Activated CD8-positive, alpha-beta T cell treated with anti-CD3 and anti-CD28 coated beads for 36 hours (primary cell): ENCODE data around the gene HLA-DRB5. TPM values are rescaled to one million over a fixed set of nuclear protein-coding genes. Genes with fewer than 3 reads are reported as not detected.
"Not testable (repeated sequence)": the region's sequence is repeated elsewhere in the genome, so short reads cannot be mapped to it uniquely, and the experiment has no call there.

Experiments used
- ATAC-seq: fragments of 200-7000 bp; cut with Tn5 transposase; one replicate; pipeline ENCODE4 v1.10.0; 2021; ENCODE audit warnings: mild to moderate bottlenecking, moderate library complexity
- CTCF ChIA-PET: fragments of 350-600 bp; sonication (Branson Sonifier 250); formaldehyde crosslinking; loops from one replicate; lab custom pipeline; 2021; ENCODE audit warnings: antibody characterized with exemption; lab: Charles Lee
- POLR2A ChIA-PET: fragments of 350-600 bp; sonication (Branson Sonifier 250); formaldehyde crosslinking; loops from one replicate; lab custom pipeline; 2021; ENCODE audit warnings: antibody characterized with exemption; lab: Charles Lee
- DNase-seq: peaks from one replicate; pipeline ENCODE4 v3.0.0-alpha.2; 2020
- H3K27ac Mint-ChIP-seq: one replicate; pipeline ENCODE4 v1.8.0; 2021; ENCODE audit warnings: mild to moderate bottlenecking, mixed read lengths
- H3K27me3 Mint-ChIP-seq: one replicate; pipeline ENCODE4 v1.8.0; 2021; ENCODE audit warnings: mixed read lengths
- H3K36me3 Mint-ChIP-seq: one replicate; pipeline ENCODE4 v1.8.0; 2021; ENCODE audit warnings: low read depth, mixed read lengths
- H3K4me1 Mint-ChIP-seq: one replicate; pipeline ENCODE4 v1.8.0; 2021; ENCODE audit warnings: low read depth, mixed read lengths
- H3K4me3 Mint-ChIP-seq: one replicate; pipeline ENCODE4 v1.8.0; 2021; ENCODE audit warnings: mild to moderate bottlenecking, moderate library complexity, mixed read lengths
- H3K9me3 Mint-ChIP-seq: one replicate; pipeline ENCODE4 v1.8.0; 2021; ENCODE audit warnings: mixed read lengths
- intact Hi-C: fragments of 100-400 bp; cut with micrococcal nuclease; formaldehyde crosslinking; loops from one replicate; pipeline ENCODE4 v1.10.0; 2022
- total RNA-seq, 2 experiments: library from RNA; stranded (reverse); gene quantifications; one replicate each; pipeline ENCODE4 v1.2.3, GENCODE V29; 2021
- TF ChIP-seq, protein P1 (sequence below): fragments of 200-600 bp; IDR thresholded peaks from one replicate; pipeline ENCODE4 v1.8.0; 2022; ENCODE audit warnings: antibody characterized with exemption, mild to moderate bottlenecking

The HLA-DRB5 gene
- 1 to 10 TPM; 4.9 to 5.9 TPM for total RNA-seq

DNA sequence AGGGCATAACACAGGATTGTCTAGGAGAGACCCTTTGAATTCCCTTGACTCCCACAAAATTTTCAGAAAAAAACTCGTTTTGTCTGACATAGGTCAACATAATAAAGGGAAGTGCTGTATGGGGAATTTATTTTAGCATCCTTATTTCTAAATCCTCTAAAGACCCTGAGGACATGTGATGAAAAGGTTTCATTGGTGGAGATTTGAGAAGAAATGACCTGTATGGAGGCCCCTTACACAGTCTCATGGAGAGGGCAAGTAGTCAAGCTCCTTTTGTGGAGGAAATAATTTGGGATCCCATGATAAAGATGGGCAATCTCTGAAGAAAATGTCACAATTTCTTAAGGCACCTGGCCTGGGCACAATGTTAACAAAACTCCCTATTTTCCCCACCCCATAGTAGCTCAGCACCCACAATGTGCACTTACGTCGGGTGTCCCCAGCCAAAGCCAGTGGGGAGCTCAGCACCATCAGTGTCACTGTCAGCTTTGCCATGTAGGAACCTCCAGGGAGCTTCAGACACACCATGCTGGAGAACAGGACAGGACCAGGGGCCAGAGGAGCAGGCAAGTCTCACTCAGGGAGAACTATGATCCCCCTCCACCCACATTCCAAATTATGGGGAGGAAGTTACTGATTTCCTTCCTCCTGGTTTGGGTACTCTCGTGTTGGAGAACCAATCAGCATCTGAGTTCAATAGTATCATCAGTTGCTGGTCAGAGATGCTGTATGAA, at the start of gene HLA-DRB5:
HLA-DRB5 (minus strand) TSS at position 591 of the 734 bp plus-strand sequence; CDS start at position 528, 63 bp downstream.
- POLR2A ChIA-PET: no interaction called here
- H3K27me3 Mint-ChIP-seq: peaks cover 4% of the 10 kb centered on the region

DNA sequence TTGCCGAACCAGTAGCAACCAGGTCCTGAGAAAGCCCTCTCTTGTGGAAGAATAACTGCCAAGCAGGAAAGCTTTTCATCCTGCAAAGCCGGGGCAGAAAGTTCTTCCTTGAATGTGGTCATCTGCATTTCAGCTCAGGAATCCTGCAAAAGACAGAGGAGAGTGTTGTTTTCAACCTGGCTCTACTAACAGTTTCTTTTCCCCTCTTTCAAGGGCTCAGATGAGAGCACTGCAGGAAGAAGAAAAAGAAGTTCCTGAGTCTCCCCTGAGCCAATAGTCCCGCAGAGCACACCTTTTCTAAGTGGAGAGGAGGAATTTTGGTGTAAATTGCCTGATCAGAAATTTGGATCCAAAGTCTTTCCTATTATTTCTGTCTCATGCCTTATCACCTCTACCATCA, 48.9 kb upstream of the HLA-DRB5 start:
- intact Hi-C loops: loop anchor here (10.0 kb wide), 1 partner anchor 94 kb away; no protein-coding TSS in a partner anchor
- Mint-ChIP-seq H3K27ac (no peak overlapping the region), H3K4me3 (no peak overlapping the region), H3K27me3 (peaks cover 3% of the 10 kb centered on the region), H3K4me1 (peaks cover 18% of the 10 kb centered on the region), H3K9me3 (no peaks in the 10 kb centered on the region), H3K36me3 (peaks cover 5% of the 10 kb centered on the region)
- DNase-seq: no peak
- ChIA-PET CTCF (no interaction called here), POLR2A (no interaction called here)
- TF ChIP-seq, protein P1, sequence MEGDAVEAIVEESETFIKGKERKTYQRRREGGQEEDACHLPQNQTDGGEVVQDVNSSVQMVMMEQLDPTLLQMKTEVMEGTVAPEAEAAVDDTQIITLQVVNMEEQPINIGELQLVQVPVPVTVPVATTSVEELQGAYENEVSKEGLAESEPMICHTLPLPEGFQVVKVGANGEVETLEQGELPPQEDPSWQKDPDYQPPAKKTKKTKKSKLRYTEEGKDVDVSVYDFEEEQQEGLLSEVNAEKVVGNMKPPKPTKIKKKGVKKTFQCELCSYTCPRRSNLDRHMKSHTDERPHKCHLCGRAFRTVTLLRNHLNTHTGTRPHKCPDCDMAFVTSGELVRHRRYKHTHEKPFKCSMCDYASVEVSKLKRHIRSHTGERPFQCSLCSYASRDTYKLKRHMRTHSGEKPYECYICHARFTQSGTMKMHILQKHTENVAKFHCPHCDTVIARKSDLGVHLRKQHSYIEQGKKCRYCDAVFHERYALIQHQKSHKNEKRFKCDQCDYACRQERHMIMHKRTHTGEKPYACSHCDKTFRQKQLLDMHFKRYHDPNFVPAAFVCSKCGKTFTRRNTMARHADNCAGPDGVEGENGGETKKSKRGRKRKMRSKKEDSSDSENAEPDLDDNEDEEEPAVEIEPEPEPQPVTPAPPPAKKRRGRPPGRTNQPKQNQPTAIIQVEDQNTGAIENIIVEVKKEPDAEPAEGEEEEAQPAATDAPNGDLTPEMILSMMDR: no peak
- no peak for ATAC-seq

More for the DNA sequence above, at the start of gene HLA-DRB5:
- peak; percentile 14 for DNase-seq
- Mint-ChIP-seq H3K4me1 (peaks cover 3% of the 10 kb centered on the region), H3K36me3 (no peaks in the 10 kb centered on the region), H3K4me3 (peak within 1 kb of the TSS; percentile 56), H3K27ac (no peak within 1 kb of the TSS), H3K9me3 (no peaks in the 10 kb centered on the region)
- intact Hi-C loops: loop anchor here (5.0 kb wide), 1 partner anchor 57 kb away; the partner anchor contains the start of gene HLA-DRB1
- TF ChIP-seq, protein P1: no peak
- ATAC-seq: peak; percentile 64
- CTCF ChIA-PET: no interaction called here

DNA sequence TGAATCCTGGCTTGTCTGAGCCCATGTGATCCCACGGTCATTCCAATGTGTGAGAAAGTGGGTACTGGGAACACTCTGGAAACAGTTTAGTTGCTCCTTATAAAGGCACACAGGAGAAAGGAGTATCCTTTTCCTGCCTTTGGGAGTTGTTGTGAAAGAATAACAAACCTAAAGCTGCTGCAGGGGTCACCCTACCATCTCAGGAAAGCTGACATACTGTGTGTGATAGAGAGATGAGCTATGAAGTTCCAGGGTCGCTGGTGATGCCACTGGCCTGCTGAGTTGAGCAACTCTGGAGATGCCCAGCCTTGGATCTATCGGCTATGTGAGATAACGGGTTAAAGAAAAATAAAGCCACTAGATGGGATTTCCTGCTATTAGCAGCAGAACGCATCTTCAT, 47.4 kb upstream of the HLA-DRB5 start:
- H3K9me3 Mint-ChIP-seq, DNase-seq, H3K27ac Mint-ChIP-seq, H3K36me3 Mint-ChIP-seq, ATAC-seq, H3K27me3 Mint-ChIP-seq, H3K4me3 Mint-ChIP-seq, POLR2A ChIA-PET, CTCF ChIA-PET: not testable (repeated sequence)
- intact Hi-C loops: loop anchor here (10.0 kb wide), 1 partner anchor 93 kb away; no protein-coding TSS in a partner anchor
- H3K4me1 Mint-ChIP-seq: peaks cover 13% of the 10 kb centered on the region

DNA sequence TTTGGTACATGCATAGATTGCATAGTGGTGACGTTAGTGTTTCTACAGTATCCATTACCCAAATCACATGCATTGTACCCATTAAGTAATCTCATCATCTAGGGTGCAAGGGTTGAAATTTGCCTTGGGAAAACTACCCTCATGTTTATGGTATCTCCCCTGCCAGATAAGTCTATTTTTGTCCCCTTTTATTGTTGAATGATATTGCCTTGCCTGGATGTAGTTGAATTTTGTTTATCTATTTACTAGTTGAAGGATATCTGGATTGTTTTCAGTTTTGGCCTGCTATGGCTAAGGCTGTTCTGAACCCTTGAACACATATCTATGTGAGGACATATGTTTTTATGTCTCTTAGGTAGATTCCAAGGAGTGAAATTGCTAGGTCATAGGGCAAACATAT, 46.2 kb upstream of the HLA-DRB5 start:
- TF ChIP-seq, protein P1: no peak
- H3K4me1 Mint-ChIP-seq: peaks cover 13% of the 10 kb centered on the region
- H3K36me3 Mint-ChIP-seq: peaks cover 5% of the 10 kb centered on the region
- ChIA-PET CTCF (no interaction called here), POLR2A (no interaction called here)
- no peak for ATAC-seq
- no peaks in the 10 kb centered on the region for H3K9me3 Mint-ChIP-seq
- no peak overlapping the region for H3K27ac Mint-ChIP-seq
- DNase-seq: no peak
- peaks cover 1% of the 10 kb centered on the region for H3K27me3 Mint-ChIP-seq
- no peak overlapping the region for H3K4me3 Mint-ChIP-seq
- intact Hi-C loops: loop anchor here (10.0 kb wide), 1 partner anchor 91 kb away; no protein-coding TSS in a partner anchor

DNA sequence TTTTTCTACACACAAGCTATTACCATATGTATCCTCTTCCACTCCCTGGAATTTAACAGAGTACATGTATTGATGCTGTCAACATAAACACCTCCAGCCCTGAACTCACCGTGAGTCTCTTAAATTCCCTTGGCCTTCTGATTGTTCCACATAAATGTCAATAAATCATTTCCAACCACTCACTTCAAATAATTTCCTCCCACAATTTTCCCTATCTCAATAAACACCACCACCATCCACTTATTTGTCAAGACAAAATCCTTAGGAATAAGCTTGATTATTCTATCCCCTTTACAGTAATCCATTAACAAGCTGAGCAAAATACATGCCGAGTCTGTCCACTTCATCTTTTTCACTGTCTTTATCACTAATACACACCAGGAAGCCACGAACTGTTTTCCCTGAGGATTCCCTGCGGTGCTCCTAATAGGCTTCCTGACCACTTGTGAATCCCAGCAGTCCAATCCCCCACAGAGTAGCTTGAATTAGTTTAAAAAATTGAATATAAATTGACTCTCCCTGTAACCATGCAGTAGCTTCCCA, 40.3 kb upstream of the HLA-DRB5 start:
- ATAC-seq (no peak), DNase-seq (no peak)
- CTCF ChIA-PET: no interaction called here
- POLR2A ChIA-PET: interaction anchor here (0.6 kb wide), 1 partner anchor 287 kb away, joined by 3 read pairs; no protein-coding TSS in a partner anchor
- Mint-ChIP-seq H3K4me1 (peaks cover 7% of the 10 kb centered on the region), H3K36me3 (no peaks in the 10 kb centered on the region), H3K27ac (no peak overlapping the region), H3K4me3 (no peak overlapping the region), H3K27me3 (peaks cover 1% of the 10 kb centered on the region), H3K9me3 (no peaks in the 10 kb centered on the region)
- TF ChIP-seq, protein P1: no peak
- intact Hi-C loops: loop anchor here (10.0 kb wide), 1 partner anchor 86 kb away; no protein-coding TSS in a partner anchor
